PC-9 (cell line): ENCODE measurements around the gene MAP1LC3B2. TPM values are rescaled to one million over a fixed set of nuclear protein-coding genes. Genes with fewer than 3 reads are reported as not detected.

Experiments
- BruUV-seq: library from RNA; stranded (reverse); fragments of 400-500 nt; replicated peaks from 2 replicates; lab custom pipeline; 2021; lab: Mats Ljungman, UMichigan
- CTCF ChIA-PET: fragments of 300-600 bp; sonication (Branson Sonifier 250); formaldehyde crosslinking; loops from one replicate; lab custom pipeline; 2022; ENCODE audit warnings: antibody characterized with exemption; lab: Charles Lee
- POLR2A ChIA-PET: fragments of 300-600 bp; sonication (Branson Sonifier 250); formaldehyde crosslinking; loops from one replicate; lab custom pipeline; 2022; ENCODE audit warnings: antibody characterized with exemption; ENCODE audit not compliant: unreplicated experiment; lab: Charles Lee
- DNase-seq, 2 experiments: peaks; one replicate each; pipeline versions ENCODE4 v3.0.0 to v3.0.0-alpha.2; 2015 to 2022; ENCODE audit warnings: mixed read lengths in 1 of 2
- H2AFZ ChIP-seq: fragments of 200-600 bp; sonication (generic); 2 replicates; pipeline ENCODE4 v1.8.1; 2017; ENCODE audit warnings: antibody characterized with exemption
- H3F3A ChIP-seq: fragments of 200-600 bp; sonication (generic); 2 replicates; pipeline ENCODE4 v1.8.1; 2017; ENCODE audit warnings: antibody characterized with exemption, mild to moderate bottlenecking, low read depth; ENCODE audit not compliant: insufficient read depth
- H3K27ac ChIP-seq: fragments of 200-600 bp; sonication (generic); 2 replicates; pipeline ENCODE4 v1.6.1; 2016; ENCODE audit warnings: mixed run types
- H3K27me3 ChIP-seq: fragments of 200-600 bp; sonication (generic); 2 replicates; pipeline ENCODE4 v1.6.1; 2016; ENCODE audit warnings: low read depth, mixed run types; ENCODE audit not compliant: insufficient read depth
- H3K36me3 ChIP-seq: fragments of 200-600 bp; sonication (generic); 2 replicates; pipeline ENCODE4 v1.6.1; 2016; ENCODE audit warnings: low read depth, mixed run types
- H3K4me1 ChIP-seq: fragments of 200-600 bp; sonication (generic); replicated peaks from 2 replicates; pipeline ENCODE4 v1.6.1; 2016; ENCODE audit warnings: mixed run types; ENCODE audit not compliant: insufficient read depth
- H3K4me2 ChIP-seq: fragments of 200-600 bp; sonication (generic); 2 replicates; pipeline ENCODE4 v1.6.1; 2017; ENCODE audit warnings: mixed run types
- H3K4me3 ChIP-seq: fragments of 200-600 bp; sonication (generic); 2 replicates; pipeline ENCODE4 v1.6.1; 2016; ENCODE audit warnings: mixed run types
- H3K79me2 ChIP-seq: fragments of 200-600 bp; sonication (generic); 2 replicates; pipeline ENCODE4 v1.6.1; 2017; ENCODE audit warnings: low read depth, mixed run types
- H3K9me2 ChIP-seq: fragments of 200-600 bp; sonication (generic); 2 replicates; pipeline ENCODE4 v1.8.1; 2017; ENCODE audit warnings: mild to moderate bottlenecking; ENCODE audit not compliant: insufficient read depth
- H3K9me3 ChIP-seq: fragments of 200-600 bp; sonication (generic); 2 replicates; pipeline ENCODE4 v1.8.1; 2016; ENCODE audit warnings: low read depth; ENCODE audit not compliant: insufficient read depth
- H4K20me1 ChIP-seq: fragments of 200-600 bp; sonication (generic); 2 replicates; pipeline ENCODE4 v1.8.1; 2017; ENCODE audit not compliant: insufficient read depth
- EZH2 ChIP-seq: fragments of 200-600 bp; sonication (generic); IDR thresholded peaks from 2 replicates; pipeline ENCODE4 v1.8.0; 2017; ENCODE audit warnings: antibody characterized with exemption, low read depth
- intact Hi-C: fragments of 100-400 bp; cut with micrococcal nuclease; formaldehyde crosslinking; loops from one replicate; pipeline ENCODE4 v1.10.0; 2022; ENCODE audit not compliant: unreplicated experiment
- total RNA-seq: library from RNA; stranded (reverse); gene quantifications from 2 replicates; pipeline ENCODE4 v1.2.3, GENCODE V29; 2021
- TF ChIP-seq, protein P1 (sequence below): fragments of 200-600 bp; sonication (generic); conservative IDR thresholded peaks from 2 replicates; pipeline ENCODE4 v1.6.1; 2017; ENCODE audit warnings: mixed run types, antibody characterized with exemption, mild to moderate bottlenecking, moderate library complexity

The MAP1LC3B2 gene
- total RNA-seq, 1 experiment from 2014 or later, result 1.4 TPM

DNA sequence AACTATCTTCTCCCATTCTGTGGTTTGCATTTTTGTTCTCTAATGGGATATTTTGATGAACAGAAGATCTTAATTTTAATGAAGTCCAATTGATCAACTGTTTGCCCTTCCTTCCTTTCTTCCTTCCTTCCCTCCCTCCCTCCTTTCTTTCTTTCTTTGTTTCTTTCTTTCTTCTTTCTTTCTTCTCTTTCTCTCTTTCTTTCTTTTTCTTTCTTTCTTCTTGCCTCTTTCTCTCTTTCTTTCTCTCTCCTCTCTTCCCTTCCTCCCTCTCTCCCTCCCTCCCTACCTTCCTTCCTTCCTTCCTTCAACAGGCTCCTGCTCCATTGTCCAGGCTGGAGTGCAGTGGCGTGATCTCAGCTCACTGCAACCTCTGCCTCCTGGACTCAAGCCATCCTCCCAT, 18.9 kb downstream of the MAP1LC3B2 start:
- Histone ChIP-seq H3K4me1 (no peaks in the 10 kb centered on the region), H2AFZ (no peak overlapping the region), H4K20me1 (no peaks in the 10 kb centered on the region), H3K36me3 (no peaks in the 10 kb centered on the region), H3K9me2 (no peaks in the 10 kb centered on the region), H3K79me2 (no peaks in the 10 kb centered on the region), H3K4me3 (no peak overlapping the region), H3K27ac (no peak overlapping the region), H3K4me2 (no peak overlapping the region), H3K9me3 (no peaks in the 10 kb centered on the region), H3F3A (no peaks in the 10 kb centered on the region), H3K27me3 (no peaks in the 10 kb centered on the region)
- POLR2A ChIA-PET, result interaction anchor here (0.6 to 1.0 kb wide), 2 partner anchors 75 to 519 kb away, joined by 5 to 10 read pairs; no protein-coding TSS in a partner anchor
- DNase-seq, result no peak
- no TSS peak for BruUV-seq
- intact Hi-C loops, result no loop called here
- CTCF ChIA-PET, result interaction anchor here (0.7 kb wide), 1 partner anchor 47 kb away, joined by 5 read pairs; no protein-coding TSS in a partner anchor
- TF ChIP-seq, protein P1, sequence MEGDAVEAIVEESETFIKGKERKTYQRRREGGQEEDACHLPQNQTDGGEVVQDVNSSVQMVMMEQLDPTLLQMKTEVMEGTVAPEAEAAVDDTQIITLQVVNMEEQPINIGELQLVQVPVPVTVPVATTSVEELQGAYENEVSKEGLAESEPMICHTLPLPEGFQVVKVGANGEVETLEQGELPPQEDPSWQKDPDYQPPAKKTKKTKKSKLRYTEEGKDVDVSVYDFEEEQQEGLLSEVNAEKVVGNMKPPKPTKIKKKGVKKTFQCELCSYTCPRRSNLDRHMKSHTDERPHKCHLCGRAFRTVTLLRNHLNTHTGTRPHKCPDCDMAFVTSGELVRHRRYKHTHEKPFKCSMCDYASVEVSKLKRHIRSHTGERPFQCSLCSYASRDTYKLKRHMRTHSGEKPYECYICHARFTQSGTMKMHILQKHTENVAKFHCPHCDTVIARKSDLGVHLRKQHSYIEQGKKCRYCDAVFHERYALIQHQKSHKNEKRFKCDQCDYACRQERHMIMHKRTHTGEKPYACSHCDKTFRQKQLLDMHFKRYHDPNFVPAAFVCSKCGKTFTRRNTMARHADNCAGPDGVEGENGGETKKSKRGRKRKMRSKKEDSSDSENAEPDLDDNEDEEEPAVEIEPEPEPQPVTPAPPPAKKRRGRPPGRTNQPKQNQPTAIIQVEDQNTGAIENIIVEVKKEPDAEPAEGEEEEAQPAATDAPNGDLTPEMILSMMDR, result no peak
- no peak for TF ChIP-seq EZH2

- ChIA-PET CTCF (interaction anchor here (0.5 kb wide), 1 partner anchor 37 kb away, joined by 3 read pairs; no protein-coding TSS in a partner anchor), POLR2A (no interaction called here)
- no peak overlapping the region for H2AFZ ChIP-seq
- no peaks in the 10 kb centered on the region for H4K20me1 ChIP-seq
- no peaks in the 10 kb centered on the region for H3K9me2 ChIP-seq
- no peaks in the 10 kb centered on the region for H3K36me3 ChIP-seq
- no peak overlapping the region for H3K4me3 ChIP-seq
- BruUV-seq, result no TSS peak
- no peak for DNase-seq
- H3F3A ChIP-seq, result no peaks in the 10 kb centered on the region
- no peaks in the 10 kb centered on the region for H3K27me3 ChIP-seq
- no peaks in the 10 kb centered on the region; the same call in 1 of the 2 replicates for H3K9me3 ChIP-seq
- no peak for TF ChIP-seq EZH2
- TF ChIP-seq, protein P1, result no peak
- H3K79me2 ChIP-seq, result no peaks in the 10 kb centered on the region
- intact Hi-C loops, result no loop called here
- H3K4me2 ChIP-seq, result no peak overlapping the region
- H3K27ac ChIP-seq, result no peak overlapping the region
- no peaks in the 10 kb centered on the region for H3K4me1 ChIP-seq
Observed at GRCh38 chr12:116582610-116583009, 23.4 kb downstream of the MAP1LC3B2 start.

DNA sequence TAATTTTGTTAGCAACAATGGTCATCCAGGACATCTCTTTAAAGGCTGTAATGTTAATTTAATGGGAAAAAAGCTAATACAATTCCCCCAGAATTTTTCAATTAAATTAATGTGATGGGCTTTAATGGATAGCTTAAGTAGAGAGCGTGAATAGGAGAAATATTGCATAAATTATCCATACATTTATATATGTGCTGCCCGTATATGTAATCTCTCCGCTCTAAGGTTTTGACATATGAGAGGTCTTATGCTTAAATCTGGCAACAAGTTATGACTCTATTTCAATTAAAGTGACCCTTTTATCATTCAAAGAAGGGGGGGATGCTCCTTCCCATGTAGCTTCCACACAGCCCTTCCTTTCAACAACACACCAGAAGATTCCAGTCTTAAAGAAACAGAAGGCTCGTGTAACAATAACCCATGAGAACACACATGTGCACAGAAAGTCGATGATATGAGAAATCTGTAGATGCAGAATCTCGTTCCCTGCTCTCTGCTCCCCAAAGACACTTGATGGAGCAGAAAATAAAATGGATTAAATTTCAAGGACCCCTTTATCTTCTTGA, 24.0 kb downstream of the MAP1LC3B2 start:
- Histone ChIP-seq H3K27ac (no peak overlapping the region), H3K36me3 (no peaks in the 10 kb centered on the region), H3K27me3 (no peaks in the 10 kb centered on the region), H3K4me1 (no peaks in the 10 kb centered on the region), H3K9me2 (no peaks in the 10 kb centered on the region), H3K9me3 (no peaks in the 10 kb centered on the region; the same call in 1 of the 2 replicates), H3K79me2 (no peaks in the 10 kb centered on the region), H4K20me1 (no peaks in the 10 kb centered on the region), H2AFZ (no peak overlapping the region), H3K4me3 (no peak overlapping the region), H3F3A (no peaks in the 10 kb centered on the region), H3K4me2 (no peak overlapping the region)
- POLR2A ChIA-PET, result no interaction called here
- TF ChIP-seq, protein P1, result no peak
- intact Hi-C loops, result no loop called here
- CTCF ChIA-PET, result no interaction called here
- no peak for DNase-seq
- no TSS peak for BruUV-seq
